Astrocyte of the cerebellum (primary cell): Measurements from ENCODE around the gene BEND5.
A peak's percentile ranks its signal among the peaks of the same experiment; 100 is the strongest.

Source experiments
- DNase-seq: peaks from one replicate; pipeline ENCODE4 v3.0.0-alpha.2; 2011; ENCODE audit warnings: low read depth
- H3K4me3 ChIP-seq: 2 replicates; pipeline ENCODE4 v1.5.1; 2011; ENCODE audit warnings: mild to moderate bottlenecking, low read depth, low read length, moderate library complexity
- in situ Hi-C: cut with HindIII; loops from 2 replicates; pipeline ENCODE4 v1.10.0; 2017; ENCODE audit warnings: low sequenced_read_pairs
- TF ChIP-seq, protein P1 (sequence below): IDR thresholded peaks from 2 replicates; pipeline ENCODE4 v1.5.1; 2012; ENCODE audit warnings: low read length, low read depth, moderate library complexity, mild to moderate bottlenecking; ENCODE audit errors: missing control alignments

The BEND5 gene, protein sequence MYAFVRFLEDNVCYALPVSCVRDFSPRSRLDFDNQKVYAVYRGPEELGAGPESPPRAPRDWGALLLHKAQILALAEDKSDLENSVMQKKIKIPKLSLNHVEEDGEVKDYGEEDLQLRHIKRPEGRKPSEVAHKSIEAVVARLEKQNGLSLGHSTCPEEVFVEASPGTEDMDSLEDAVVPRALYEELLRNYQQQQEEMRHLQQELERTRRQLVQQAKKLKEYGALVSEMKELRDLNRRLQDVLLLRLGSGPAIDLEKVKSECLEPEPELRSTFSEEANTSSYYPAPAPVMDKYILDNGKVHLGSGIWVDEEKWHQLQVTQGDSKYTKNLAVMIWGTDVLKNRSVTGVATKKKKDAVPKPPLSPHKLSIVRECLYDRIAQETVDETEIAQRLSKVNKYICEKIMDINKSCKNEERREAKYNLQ

DNA sequence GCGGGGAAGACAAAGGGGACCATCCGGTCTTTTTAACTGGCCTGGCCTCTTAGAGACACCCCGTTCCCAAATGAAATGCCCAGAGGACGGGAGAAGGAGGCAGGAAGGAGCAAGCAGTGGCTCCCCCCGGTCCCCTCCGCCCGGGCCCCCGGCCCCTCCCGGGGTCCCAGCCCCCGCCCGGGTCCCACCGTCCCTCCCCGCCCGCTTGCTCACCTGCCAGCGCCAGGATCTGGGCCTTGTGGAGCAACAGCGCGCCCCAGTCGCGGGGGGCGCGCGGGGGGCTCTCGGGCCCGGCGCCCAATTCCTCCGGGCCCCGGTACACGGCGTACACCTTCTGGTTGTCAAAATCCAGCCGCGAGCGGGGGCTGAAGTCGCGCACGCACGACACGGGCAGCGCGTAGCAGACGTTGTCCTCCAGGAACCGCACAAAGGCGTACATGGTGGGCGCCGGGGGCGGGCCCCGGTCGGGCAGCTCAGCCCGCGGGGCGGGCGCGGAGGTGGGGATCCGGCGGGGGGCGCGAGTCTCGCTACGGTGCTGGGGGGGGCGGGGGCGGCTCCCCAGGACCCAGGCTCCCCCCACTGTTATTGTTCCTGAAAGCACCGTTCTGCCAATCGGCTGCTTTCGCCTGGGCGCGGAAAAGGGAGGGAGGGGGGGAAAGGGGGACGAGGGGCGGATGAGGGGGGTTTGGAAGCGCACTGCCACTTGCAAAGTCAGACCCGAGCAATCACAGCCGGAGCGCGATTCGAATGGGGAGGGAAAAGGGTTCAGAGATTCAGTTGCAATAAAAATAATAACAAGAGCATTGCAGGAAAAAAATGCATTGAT lies at the start of gene BEND5:
Gene BEND5, minus strand, starts transcription at position 499 of the 826 bp plus-strand sequence. Its CDS starts 60 bp downstream, at position 439.
- peak within 1 kb of the TSS; percentile 75 for H3K4me3 ChIP-seq
- in situ Hi-C loops, result no loop called here
- peak; percentile 33 for DNase-seq
- TF ChIP-seq, protein P1, sequence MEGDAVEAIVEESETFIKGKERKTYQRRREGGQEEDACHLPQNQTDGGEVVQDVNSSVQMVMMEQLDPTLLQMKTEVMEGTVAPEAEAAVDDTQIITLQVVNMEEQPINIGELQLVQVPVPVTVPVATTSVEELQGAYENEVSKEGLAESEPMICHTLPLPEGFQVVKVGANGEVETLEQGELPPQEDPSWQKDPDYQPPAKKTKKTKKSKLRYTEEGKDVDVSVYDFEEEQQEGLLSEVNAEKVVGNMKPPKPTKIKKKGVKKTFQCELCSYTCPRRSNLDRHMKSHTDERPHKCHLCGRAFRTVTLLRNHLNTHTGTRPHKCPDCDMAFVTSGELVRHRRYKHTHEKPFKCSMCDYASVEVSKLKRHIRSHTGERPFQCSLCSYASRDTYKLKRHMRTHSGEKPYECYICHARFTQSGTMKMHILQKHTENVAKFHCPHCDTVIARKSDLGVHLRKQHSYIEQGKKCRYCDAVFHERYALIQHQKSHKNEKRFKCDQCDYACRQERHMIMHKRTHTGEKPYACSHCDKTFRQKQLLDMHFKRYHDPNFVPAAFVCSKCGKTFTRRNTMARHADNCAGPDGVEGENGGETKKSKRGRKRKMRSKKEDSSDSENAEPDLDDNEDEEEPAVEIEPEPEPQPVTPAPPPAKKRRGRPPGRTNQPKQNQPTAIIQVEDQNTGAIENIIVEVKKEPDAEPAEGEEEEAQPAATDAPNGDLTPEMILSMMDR, result no peak

DNA sequence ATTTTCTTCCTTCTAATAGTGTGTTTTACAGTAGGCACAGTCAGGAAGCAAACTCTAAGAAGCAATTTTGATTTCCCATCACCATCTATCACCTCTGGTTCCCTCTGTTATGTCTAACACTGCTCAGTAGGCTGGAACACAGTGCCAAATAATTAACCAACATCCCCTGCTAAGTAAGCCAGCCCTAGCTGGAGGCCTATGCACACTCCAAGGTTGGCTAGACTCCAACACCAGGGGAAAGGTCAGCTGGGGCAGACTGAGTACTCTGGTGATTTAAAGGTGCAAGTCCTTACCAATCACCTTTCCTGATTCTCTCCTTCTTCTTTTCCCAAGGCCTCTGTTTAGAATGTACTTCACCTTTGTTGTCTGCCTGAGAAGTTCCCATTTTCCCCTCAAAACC lies 46.5 kb upstream of the BEND5 start:
- in situ Hi-C loops, result no loop called here
- no peak for DNase-seq
- TF ChIP-seq, protein P1, result no peak
- H3K4me3 ChIP-seq, result no peak overlapping the region

DNA sequence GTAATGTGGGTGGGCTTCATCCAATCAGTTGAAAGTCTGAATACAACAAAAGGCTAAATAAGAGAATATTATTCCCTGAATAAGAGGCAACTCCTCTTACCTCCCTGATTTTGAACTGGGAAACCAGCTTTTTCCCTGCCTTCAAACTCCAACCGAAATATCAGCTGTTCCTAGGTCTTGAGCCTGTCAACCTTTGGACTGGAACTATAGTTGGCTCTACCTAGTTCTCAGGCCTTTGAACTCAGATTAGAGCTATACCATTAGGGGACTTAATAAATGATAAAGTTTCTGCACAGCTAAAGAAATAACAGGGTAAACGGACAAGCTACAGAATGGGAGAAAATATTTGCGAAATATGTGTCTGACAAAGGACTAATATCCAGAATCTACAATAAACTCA lies 43.8 kb upstream of the BEND5 start:
- H3K4me3 ChIP-seq, result no peak overlapping the region
- no peak for DNase-seq
- in situ Hi-C loops, result no loop called here
- TF ChIP-seq, protein P1, result no peak

DNA sequence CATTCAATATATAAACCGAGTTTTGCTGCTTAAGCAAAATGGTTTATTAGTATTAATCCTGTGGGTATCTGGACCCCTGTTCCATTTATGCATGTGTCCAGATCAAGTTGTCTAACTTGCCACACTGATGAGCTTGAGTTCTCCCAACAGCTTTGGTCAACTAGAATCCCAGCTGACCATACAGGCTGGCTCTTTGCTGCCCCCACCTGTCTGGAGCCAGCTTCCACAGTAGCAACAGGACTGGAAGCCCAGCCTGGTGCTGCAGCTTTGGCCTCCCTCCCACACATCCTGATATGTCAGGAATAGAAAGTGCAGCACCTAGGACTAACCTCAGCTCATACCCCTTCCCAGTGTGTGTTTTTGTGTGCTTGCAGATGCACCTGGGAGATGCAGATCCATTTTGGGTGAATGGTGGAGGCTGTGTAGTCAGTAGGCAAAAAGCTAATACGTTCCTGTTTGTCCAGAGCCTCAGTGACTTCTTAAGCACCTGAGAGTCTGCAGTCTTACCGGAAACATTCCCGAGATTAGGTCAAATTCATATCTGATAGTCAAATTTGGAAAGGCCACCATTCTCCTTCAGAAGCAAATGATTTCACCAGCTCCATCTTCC lies 40.9 kb upstream of the BEND5 start:
- no peak overlapping the region for H3K4me3 ChIP-seq
- in situ Hi-C loops, result no loop called here
- TF ChIP-seq, protein P1, result peak; percentile 97
- DNase-seq, result peak; percentile 34

DNA sequence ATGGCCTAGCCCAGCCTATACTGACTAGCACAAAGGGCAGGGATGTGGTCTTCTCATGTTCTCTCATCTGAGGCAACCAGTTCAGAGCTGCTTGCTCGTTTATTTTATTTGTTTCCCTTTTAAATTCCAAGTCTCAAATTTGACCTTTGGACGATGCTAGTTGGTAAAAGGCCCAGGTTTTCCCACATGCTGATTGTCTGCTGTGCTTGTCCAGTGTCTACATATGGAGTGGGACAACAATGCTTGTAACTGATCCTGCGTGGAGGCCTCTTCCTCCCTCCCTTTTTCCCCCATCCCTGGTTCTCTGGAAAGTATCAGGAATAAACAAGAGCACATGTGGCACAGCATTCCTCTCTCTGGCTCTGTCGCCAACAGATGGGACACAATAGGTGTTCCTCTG lies 34.0 kb upstream of the BEND5 start:
- TF ChIP-seq, protein P1, result no peak
- H3K4me3 ChIP-seq, result no peak overlapping the region
- in situ Hi-C loops, result no loop called here
- DNase-seq, result no peak

DNA sequence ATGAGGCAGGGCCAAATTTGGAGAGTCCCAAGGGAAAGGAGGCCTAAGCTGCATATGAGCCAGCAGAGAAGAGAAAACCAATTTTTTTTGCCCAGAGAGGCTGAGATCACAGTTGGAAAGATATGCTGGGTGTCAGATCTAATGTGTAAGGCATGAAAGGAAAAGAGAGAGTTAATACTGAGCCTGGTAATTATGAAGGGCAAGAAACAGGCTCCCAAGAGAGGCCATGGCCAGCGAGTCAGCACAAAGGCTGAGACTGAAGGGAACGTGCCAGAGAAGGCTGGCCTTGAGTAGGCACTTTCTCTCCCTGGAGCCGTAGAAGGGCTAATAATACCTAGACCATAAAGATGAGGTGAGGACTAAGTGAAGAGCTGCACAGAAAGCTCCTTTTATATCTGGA lies 31.8 kb upstream of the BEND5 start:
- TF ChIP-seq, protein P1, result no peak
- H3K4me3 ChIP-seq, result no peak overlapping the region
- in situ Hi-C loops, result no loop called here
- DNase-seq, result no peak
